BE2C (cell line): ENCODE data around the gene ZNF346.
A peak's percentile ranks its signal among the peaks of the same experiment; 100 is the strongest.
"Not testable (repeated sequence)": the region's sequence is repeated elsewhere in the genome, so short reads cannot be mapped to it uniquely, and the experiment has no call there.

ENCODE experiments used
- DNase-seq: peaks from one replicate; pipeline ENCODE4 v3.0.0-alpha.2; 2020
- H3K27me3 ChIP-seq: fragments of 250-450 bp; sonication (Bioruptor Pico); 2 replicates; pipeline ENCODE4 v1.5.1; 2020; ENCODE audit warnings: mild to moderate bottlenecking
- H3K36me3 ChIP-seq: fragments of 250-450 bp; sonication (Bioruptor Pico); 2 replicates; pipeline ENCODE4 v1.5.1; 2020; ENCODE audit warnings: mild to moderate bottlenecking
- H3K4me1 ChIP-seq: fragments of 250-450 bp; sonication (Bioruptor Pico); 2 replicates; pipeline ENCODE4 v1.5.1; 2020
- H3K4me3 ChIP-seq: 2 replicates; pipeline ENCODE4 v1.5.1; 2011; ENCODE audit warnings: low read depth, low read length
- H3K9me3 ChIP-seq: fragments of 250-450 bp; sonication (Bioruptor Pico); 2 replicates; pipeline ENCODE4 v1.5.1; 2020
- TF ChIP-seq, protein P1 (sequence below): IDR thresholded peaks from 2 replicates; pipeline ENCODE4 v1.5.1; 2012; ENCODE audit warnings: mild to moderate bottlenecking, low read depth, low read length

The ZNF346 gene

DNA sequence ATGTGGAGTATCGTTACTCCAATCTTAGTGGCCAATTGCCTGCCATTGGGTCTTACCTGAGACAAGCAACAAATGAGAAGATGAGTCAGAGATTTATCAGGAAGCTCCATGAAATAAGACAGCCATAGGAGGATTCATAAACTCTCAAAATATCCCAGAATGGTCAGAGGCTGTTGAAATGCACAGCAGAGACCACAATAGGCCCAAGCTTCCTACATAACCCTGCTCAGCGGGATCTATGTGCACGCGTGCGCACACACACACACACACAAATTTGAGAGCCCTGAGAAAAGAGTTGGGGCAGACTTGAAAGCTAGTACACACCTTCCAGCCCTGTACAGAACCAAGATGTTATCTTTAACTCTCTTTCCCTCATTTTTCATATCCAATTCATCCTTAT is 25.7 kb upstream of the ZNF346 start:
- no peak for DNase-seq
- Histone ChIP-seq H3K4me3 (no peak overlapping the region), H3K27me3 (no peaks in the 10 kb centered on the region)

DNA sequence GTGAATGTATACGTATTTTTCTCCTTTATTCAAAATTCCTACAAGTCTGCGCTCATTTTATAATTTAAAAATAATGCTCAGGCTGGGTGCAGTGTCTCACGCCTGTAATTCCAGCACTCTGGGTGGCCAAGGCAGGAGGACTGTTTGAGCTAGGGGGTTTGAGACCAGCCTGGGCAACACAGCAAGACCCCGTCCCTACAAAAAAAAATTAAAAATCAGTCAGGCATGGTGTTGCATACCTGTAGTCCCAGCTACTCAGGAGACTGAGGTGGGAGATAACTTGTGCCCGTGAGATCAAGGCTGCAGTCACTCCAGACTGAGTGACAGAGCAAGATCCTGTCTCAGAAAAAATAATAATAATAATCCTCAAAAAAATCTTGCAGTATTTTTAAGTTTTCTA is 23.7 kb upstream of the ZNF346 start:
- Histone ChIP-seq H3K4me1 (peaks cover 8% of the 10 kb centered on the region; the same call in 1 of the 2 replicates), H3K27me3 (no peaks in the 10 kb centered on the region), H3K36me3 (peaks cover 7% of the 10 kb centered on the region; the same call in 1 of the 2 replicates), H3K9me3 (no peaks in the 10 kb centered on the region), H3K4me3 (no peak overlapping the region)
- no peak for DNase-seq
- TF ChIP-seq, protein P1, sequence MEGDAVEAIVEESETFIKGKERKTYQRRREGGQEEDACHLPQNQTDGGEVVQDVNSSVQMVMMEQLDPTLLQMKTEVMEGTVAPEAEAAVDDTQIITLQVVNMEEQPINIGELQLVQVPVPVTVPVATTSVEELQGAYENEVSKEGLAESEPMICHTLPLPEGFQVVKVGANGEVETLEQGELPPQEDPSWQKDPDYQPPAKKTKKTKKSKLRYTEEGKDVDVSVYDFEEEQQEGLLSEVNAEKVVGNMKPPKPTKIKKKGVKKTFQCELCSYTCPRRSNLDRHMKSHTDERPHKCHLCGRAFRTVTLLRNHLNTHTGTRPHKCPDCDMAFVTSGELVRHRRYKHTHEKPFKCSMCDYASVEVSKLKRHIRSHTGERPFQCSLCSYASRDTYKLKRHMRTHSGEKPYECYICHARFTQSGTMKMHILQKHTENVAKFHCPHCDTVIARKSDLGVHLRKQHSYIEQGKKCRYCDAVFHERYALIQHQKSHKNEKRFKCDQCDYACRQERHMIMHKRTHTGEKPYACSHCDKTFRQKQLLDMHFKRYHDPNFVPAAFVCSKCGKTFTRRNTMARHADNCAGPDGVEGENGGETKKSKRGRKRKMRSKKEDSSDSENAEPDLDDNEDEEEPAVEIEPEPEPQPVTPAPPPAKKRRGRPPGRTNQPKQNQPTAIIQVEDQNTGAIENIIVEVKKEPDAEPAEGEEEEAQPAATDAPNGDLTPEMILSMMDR, result no peak

More for the DNA sequence above, 25.7 kb upstream of the ZNF346 start:
- Histone ChIP-seq H3K36me3 (peaks cover 7% of the 10 kb centered on the region; the same call in 1 of the 2 replicates), H3K9me3 (no peaks in the 10 kb centered on the region), H3K4me1 (peaks cover 5% of the 10 kb centered on the region; the same call in 1 of the 2 replicates)
- TF ChIP-seq, protein P1, result no peak

- not testable (repeated sequence) for H3K4me1 ChIP-seq, DNase-seq, H3K9me3 ChIP-seq, H3K4me3 ChIP-seq, H3K36me3 ChIP-seq, H3K27me3 ChIP-seq
These were observed 23.0 kb upstream of the ZNF346 start for GRCh38 chr5:176999526-176999925.

DNA sequence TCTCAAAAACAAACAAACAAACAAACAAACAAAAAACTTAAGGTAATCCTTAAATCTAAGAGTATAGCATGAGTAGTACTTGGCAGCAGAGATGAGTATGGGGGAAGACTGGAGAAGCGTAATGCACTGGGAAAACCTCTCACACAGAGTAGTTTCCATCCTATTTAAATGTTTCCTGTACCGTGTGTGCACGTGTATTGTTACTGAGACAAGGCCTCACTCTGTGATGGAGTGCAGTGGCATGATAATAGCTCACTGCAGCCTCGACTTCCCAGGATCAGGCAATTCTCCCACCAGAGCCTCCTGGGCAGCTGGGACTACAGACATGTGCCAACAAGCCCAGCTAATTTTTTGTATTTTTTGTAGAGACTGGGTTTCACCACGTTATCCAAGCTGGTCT is 18.8 kb upstream of the ZNF346 start:
- TF ChIP-seq, protein P1, result no peak
- Histone ChIP-seq H3K9me3 (no peaks in the 10 kb centered on the region), H3K4me3 (no peak overlapping the region), H3K4me1 (0 out of 2 replicates have a peak, but pooled peaks cover 4% of the 10 kb centered on the region), H3K27me3 (no peaks in the 10 kb centered on the region), H3K36me3 (peaks cover 11% of the 10 kb centered on the region; the same call in 1 of the 2 replicates)
- DNase-seq, result no peak

DNA sequence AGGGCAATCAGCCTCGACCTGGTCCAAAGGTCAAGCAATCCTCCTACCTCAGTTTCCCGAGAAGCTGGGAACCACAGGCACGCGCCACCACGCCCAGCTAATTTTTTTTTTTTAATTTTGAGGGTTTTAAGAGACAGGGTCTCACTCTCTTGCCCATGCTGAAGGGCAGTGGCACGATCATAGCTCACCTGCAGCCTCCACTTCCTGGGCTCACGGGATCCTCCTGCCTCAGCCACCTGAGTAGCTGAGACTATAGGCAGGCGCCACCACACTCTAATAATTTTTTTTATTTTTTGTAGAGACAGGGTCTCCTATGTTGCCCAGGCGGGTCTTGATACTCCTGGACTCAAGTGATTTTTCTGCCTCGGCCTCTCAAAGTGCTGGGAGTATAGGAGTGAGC is 17.5 kb upstream of the ZNF346 start:
- Histone ChIP-seq H3K4me1 (0 out of 2 replicates have a peak, but pooled peaks cover 4% of the 10 kb centered on the region), H3K27me3 (no peaks in the 10 kb centered on the region), H3K4me3 (peak overlapping the region; percentile 82), H3K36me3 (peaks cover 7% of the 10 kb centered on the region; the same call in 1 of the 2 replicates), H3K9me3 (no peaks in the 10 kb centered on the region)
- TF ChIP-seq, protein P1, result no peak
- no peak for DNase-seq

- peak; percentile 72 for DNase-seq
- H3K4me3 ChIP-seq, result peak overlapping the region; percentile 82
- H3K4me1 ChIP-seq, result 0 out of 2 replicates have a peak, but pooled peaks cover 4% of the 10 kb centered on the region
- H3K36me3 ChIP-seq, result peaks cover 4% of the 10 kb centered on the region; the same call in 1 of the 2 replicates
- no peaks in the 10 kb centered on the region for H3K27me3 ChIP-seq
- TF ChIP-seq, protein P1, result peak; percentile 30; the same call in 1 of the 2 replicates
- H3K9me3 ChIP-seq, result no peaks in the 10 kb centered on the region
These were observed 16.8 kb upstream of the ZNF346 start for GRCh38 chr5:177005619-177006264.
